Gastroesophageal sphincter (tissue), 3 donors: Measurements from ENCODE around the gene GPR137.

Experiments used
- CTCF ChIP-seq, 4 experiments: fragments of 200-600 bp in 2 of 4; fragments of 450-650 bp in 2 of 4; sonication (generic) in 1 of 4; IDR thresholded peaks; one replicate each; pipeline ENCODE4 v1.5.1; 2017 to 2019; ENCODE audit warnings: antibody characterized with exemption in 4 of 4, mild to moderate bottlenecking in 2 of 4, moderate library complexity in 2 of 4
- EP300 ChIP-seq: sonication (generic); formaldehyde crosslinking; IDR thresholded peaks from one replicate; pipeline ENCODE4 v1.6.1; 2017; ENCODE audit warnings: antibody characterized with exemption, mild to moderate bottlenecking
- POLR2A ChIP-seq, 2 donors: fragments of 450-650 bp; IDR thresholded peaks; one replicate each; pipeline ENCODE4 v1.6.1; 2017; ENCODE audit warnings: antibody characterized with exemption in 2 of 2, mild to moderate bottlenecking in 2 of 2, moderate library complexity in 1 of 2

GRCh38 chr11:64323373-64323772, 37.7 kb downstream of the GPR137 start:
- TF ChIP-seq EP300 (no peak), CTCF (IDR thresholded peaks at IDR 0.05) (no peak), POLR2A (IDR thresholded peaks at IDR 0.05) (no peak)
